NT2/D1 (cell line): ENCODE measurements around the gene LAMC2.
"Not testable (repeated sequence)": the region's sequence is repeated elsewhere in the genome, so short reads cannot be mapped to it uniquely, and the experiment has no call there.

Source experiments
- SUZ12 ChIP-seq: IDR thresholded peaks from 2 replicates; pipeline ENCODE4 v1.6.1; 2011; ENCODE audit not compliant: insufficient read length, insufficient read depth; ENCODE audit errors: extremely low read depth
- YY1 ChIP-seq: IDR thresholded peaks from 2 replicates; pipeline ENCODE4 v1.6.1; 2011; ENCODE audit not compliant: insufficient read length, insufficient read depth
- ZNF274 ChIP-seq: IDR thresholded peaks from 2 replicates; pipeline ENCODE4 v1.6.1; 2011; ENCODE audit warnings: mild to moderate bottlenecking, low read depth, low read length

GRCh38 chr1:183150032-183150431, 36.0 kb upstream of the LAMC2 start:
- TF ChIP-seq YY1, ZNF274, SUZ12: not testable (repeated sequence)
